HG03159 (cell line): ENCODE measurements around the gene C12orf42.

Experiments used
- ATAC-seq: cut with Tn5 transposase; IDR thresholded peaks from one replicate; pipeline ENCODE4 v1.9.1; 2021; ENCODE audit warnings: mild to moderate bottlenecking, moderate library complexity; ENCODE audit not compliant: unreplicated experiment

C12orf42 gene

DNA sequence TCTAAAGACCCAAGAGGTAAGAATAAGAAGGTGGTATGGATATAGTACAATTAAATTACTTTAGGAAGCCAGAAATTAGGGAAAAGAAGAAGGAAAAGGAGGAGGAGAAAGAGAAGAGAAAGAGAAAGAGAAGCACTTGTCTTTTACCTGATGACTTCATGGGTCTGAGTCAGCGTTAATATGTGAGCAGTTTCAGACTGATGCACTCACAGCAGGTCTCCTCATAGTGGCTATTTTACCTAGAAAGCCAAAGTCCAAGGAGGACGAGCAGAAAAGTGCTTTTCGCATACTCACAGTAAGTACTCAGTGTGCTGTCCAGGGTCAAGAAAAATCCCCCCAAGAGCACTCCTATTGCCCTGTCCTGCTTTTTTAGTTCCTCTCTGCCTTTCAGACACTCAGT is 222.1 kb downstream of the C12orf42 start:
- no peak for ATAC-seq

DNA sequence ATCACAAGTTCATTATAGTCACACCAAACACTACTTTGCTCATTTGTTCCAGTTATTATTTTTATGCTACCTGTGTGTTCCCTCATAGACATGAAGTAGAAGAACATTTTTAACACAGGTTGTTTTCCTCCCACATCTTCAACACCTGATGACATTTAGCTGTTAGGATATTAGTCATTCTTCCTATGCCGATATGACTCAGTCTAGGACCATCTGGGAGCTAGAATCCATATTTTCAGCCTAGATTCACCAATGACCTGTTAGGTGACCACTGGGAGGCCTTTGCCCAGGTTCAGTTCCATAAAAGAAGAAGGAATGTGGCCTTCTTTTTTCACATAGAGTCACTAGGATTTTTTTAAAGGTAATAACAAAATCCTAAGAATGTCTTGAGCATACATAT is 222.8 kb downstream of the C12orf42 start:
- no peak for ATAC-seq

DNA sequence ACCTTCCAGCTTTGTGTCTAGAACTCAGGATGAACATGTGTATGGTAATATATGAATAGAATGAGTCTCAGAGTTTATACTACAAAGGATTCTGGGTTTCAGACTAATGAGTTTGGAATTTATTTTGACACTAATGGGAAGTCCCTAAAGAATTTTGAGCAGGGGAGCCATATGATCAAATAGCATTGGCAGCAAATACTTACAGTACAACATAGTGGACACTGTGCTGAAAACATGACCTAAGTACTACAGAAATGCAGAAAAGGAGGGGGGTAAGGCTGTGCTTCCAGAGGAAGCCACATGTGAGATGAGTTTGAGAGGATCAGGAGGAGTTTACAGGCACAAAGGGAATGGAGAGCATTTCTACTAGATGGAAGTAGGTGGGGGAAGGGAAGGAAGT is 225.8 kb downstream of the C12orf42 start:
- ATAC-seq, result no peak

DNA sequence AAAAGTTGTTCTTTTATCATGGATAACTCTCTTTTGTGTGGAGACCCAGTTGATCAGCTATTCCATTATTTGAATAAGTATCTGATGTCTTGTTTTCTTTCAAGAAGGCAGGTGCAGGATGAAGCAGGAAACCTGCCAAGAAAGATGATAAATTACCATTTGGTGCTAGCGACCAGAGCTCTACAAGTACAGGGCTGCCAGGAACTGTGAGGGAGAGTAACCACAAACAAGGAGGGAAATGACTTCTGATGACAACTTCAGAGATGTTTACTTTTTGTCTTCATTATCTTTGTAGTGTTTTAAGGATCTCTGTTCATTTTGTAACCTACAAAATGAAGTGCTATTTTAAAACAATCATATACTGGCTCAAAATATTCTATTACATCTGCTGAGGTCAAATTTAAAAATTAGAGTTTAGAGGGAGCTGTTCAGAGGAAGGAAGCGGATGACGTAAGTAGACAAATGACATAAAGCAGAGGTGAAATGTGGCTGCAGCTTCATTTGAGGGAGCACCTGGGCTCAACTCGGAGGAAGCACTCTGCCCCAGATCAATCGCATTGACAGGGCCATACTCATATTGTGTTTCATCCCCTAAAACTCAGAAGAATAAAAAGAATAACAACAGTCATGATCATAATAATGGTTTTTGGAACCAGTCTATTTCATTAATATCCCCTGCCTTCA is 226.8 kb downstream of the C12orf42 start:
- no peak for ATAC-seq

DNA sequence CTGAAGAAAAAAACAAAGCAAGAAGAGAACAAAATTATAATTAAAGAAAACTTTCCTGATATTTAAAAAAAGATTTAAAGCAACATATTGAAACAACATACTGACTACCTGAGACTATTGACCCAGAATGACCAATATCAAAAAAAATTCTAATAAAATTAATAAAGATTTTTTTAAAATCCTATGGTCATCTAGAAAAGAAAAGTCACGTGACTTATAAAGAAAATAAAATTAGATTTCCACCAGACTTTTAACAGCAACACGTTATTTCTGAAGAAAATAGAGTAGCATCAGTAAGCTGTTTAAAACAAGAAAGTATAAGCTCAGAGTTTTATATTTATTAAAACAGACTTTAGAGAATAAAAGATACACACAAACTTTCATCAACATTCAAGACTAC is 238.0 kb downstream of the C12orf42 start:
- no peak for ATAC-seq
